GM03348 (cell line): ENCODE data around the gene PLCB3.

ENCODE experiments used
- DNase-seq: peaks from one replicate; pipeline ENCODE4 v3.0.0; 2012; ENCODE audit warnings: low spot score

PLCB3 gene

GRCh38 chr11:64251016-64251752 is at the start of gene PLCB3:
Gene PLCB3, plus strand, starts transcription at chr11:64251530. Its CDS starts 120 bp downstream, at chr11:64251650.
- peak; percentile 94 for DNase-seq

- no peak for DNase-seq
Observed at GRCh38 chr11:64201543-64201942, 49.8 kb upstream of the PLCB3 start.

DNA sequence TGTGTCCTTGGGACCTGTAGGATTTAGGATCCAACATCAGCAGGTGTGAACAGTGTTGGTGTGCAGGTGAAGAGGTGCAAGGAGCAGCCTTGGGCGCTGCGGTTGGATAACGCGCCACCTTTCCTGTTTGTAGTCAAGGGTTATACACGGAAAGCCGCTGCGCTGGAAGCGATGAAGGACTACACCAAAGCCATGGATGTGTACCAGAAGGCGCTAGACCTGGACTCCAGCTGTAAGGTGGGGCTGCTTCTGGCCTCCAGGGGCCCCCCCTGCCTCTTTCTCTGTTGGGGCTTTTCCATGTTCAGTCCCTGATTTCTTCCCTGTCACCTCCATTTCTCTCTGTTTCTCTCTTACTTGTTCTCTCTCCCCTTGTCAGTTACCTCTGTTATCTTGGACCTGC is 48.3 kb upstream of the PLCB3 start:
- no peak for DNase-seq

GRCh38 chr11:64203421-64204079 is 47.8 kb upstream of the PLCB3 start:
- DNase-seq, result no peak

DNA sequence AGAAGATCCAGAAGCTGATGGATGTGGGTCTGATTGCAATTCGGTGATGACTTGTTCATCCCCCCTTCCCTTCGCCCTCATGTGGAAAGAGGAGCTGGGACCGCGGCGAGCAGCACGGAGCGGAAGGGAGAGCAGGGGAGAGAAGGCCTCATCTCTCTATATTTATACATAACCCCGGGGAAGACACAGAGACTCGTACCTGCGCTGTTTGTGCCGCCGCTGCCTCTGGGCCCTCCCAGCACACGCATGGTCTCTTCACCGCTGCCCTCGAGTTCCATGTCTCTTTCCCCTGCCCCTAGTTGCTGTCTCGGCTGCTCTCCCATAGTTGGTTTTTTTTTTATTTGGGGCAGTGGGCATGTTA is 47.3 kb upstream of the PLCB3 start:
- DNase-seq, result no peak

- DNase-seq, result peak; percentile 93
Observed at GRCh38 chr11:64204464-64204989, 46.8 kb upstream of the PLCB3 start.

- DNase-seq, result no peak
Observed at GRCh38 chr11:64206457-64207255, 44.7 kb upstream of the PLCB3 start, which contains the start of gene FERMT3. Gene FERMT3, plus strand, starts transcription at chr11:64206721. Its CDS starts 644 bp downstream, at chr11:64207365.

- DNase-seq, result peak; percentile 78
Observed at GRCh38 chr11:64207256-64208085, 43.9 kb upstream of the PLCB3 start.

GRCh38 chr11:64208086-64208795 is 43.1 kb upstream of the PLCB3 start:
- DNase-seq, result no peak

GRCh38 chr11:64208796-64209562 is 42.4 kb upstream of the PLCB3 start:
- DNase-seq, result no peak

- no peak for DNase-seq
Observed at GRCh38 chr11:64209563-64209843, 41.8 kb upstream of the PLCB3 start.

DNA sequence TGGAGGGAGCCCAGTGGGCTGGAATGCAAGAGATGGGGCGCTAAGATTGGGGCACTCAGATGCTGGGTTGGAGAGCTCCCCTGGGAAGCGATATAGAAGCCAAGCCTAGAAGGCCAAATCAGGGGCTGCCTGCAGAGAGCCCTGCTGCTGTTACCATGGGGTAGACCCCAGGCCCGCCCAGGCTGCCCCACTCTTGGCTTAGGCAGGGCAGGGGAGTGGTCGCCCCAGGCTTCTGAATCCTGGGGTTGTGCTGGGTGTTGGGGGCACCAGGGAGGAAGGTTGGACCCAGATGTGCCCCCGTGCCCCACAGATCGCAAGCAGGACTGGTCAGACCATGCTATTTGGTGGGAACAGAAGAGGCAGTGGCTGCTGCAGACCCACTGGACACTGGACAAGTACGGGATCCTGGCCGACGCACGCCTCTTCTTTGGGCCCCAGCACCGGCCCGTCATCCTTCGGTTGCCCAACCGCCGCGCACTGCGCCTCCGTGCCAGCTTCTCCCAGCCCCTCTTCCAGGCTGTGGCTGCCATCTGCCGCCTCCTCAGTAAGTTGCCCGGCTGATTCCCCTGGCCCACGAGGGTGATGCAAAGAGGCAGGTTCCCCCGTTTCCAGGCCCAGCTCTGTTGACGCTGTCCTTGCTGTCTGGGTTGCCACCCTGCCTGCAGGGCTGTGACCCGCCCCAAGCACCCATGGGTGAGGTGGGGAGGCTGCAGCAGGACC is 40.9 kb upstream of the PLCB3 start:
- no peak for DNase-seq

GRCh38 chr11:64211181-64211872 is 40.0 kb upstream of the PLCB3 start:
- DNase-seq, result no peak

DNA sequence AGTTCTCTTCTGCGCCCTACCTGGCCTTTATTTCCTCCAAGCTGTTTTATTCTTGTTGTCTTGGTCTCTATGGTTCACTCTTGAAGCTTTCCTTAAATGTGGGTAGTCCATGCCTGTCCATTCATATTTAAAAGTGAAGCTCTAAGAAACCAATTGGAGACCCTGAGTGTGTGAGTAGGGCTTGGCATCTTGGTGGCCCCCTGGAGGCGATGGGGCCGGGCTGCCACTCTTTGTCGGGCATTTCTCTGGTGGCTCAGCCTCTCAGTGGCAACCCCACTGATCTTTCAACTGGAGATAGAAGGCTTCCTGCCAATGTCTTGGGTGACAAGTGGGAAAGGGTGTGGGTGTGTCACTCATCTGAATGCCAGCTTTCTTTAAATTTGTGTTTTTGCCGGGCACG is 34.5 kb upstream of the PLCB3 start:
- DNase-seq, result no peak

DNA sequence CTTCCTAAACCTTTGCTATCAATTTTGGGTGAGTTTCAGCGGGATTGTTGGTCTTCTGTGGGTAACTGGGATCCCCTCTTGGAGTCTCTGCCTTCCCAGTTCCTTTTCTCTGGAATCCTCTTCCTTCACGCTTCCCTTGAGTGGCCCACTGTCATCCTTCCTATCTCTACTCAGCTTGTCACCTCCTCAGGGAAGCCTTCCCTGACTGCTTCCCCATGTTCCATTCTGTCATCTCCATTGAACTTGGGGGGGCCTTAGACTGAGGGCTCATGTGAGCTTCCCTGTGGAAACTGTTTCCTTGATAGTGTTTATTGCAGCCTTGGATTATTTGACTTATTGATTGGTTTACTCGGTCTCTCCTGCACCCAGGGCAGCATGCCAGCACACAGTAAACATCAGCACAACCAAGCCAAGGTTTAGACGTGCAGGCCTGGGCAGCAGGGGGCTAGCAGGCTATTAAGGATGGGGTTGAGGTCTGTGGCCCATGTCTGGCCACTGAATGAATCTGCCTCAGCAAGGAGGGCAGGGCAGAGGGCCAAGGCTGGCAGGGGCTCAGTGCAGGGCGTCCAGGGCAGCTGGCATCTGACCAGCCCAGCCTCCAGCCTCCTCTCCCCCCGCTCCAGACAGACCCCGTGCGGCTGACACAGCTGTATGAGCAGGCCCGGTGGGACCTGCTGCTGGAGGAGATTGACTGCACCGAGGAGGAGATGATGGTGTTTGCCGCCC is 32.5 kb upstream of the PLCB3 start:
- no peak for DNase-seq

GRCh38 chr11:64219354-64219684 is 32.0 kb upstream of the PLCB3 start:
- no peak for DNase-seq

DNA sequence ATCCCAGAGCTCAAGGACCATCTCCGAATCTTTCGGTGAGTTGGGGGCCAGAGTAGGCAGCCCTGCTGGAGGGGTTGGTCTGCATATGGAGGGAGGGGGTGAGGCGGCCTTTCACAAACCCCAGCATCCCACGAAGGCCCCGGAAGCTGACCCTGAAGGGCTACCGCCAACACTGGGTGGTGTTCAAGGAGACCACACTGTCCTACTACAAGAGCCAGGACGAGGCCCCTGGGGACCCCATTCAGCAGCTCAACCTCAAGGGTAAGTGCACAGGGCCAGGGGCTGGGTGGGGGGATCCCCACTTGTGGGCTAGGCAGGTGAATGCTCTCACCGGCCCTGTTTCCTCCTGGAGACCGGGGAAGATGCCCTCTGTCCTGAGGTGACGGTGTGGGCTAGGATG is 31.6 kb upstream of the PLCB3 start:
- no peak for DNase-seq

GRCh38 chr11:64220271-64220670 is 31.1 kb upstream of the PLCB3 start:
- DNase-seq, result no peak

GRCh38 chr11:64220798-64221197 is 30.5 kb upstream of the PLCB3 start:
- no peak for DNase-seq
